Neutrophil (primary cell): ENCODE measurements around the gene LRRC74B.

Source experiments
- H3K27ac ChIP-seq: fragments of 200-600 bp; sonication (generic); 2 replicates; pipeline ENCODE4 v1.5.1; 2016; ENCODE audit warnings: mild to moderate bottlenecking, moderate library complexity
- H3K27me3 ChIP-seq: fragments of 200-600 bp; sonication (generic); 2 replicates; pipeline ENCODE4 v1.6.0; 2016; ENCODE audit warnings: mild to moderate bottlenecking
- H3K36me3 ChIP-seq: fragments of 200-600 bp; sonication (generic); 2 replicates; pipeline ENCODE4 v1.5.1; 2017
- H3K4me1 ChIP-seq, 2 experiments: fragments of 200-600 bp in 1 of 2; sonication (generic) in 1 of 2; 1 replicate in 1 of 2; 2 replicates in 1 of 2; pipeline versions ENCODE4 v1.5.1 to v1.6.1; 2013 to 2016; ENCODE audit warnings: low read depth in 1 of 2, low read length in 1 of 2, mild to moderate bottlenecking in 1 of 2, moderate library complexity in 1 of 2; ENCODE audit not compliant: control insufficient read depth in 1 of 2, insufficient read depth in 1 of 2
- H3K4me3 ChIP-seq, 2 experiments: fragments of 200-600 bp in 1 of 2; sonication (generic) in 1 of 2; 1 replicate in 1 of 2; 2 replicates in 1 of 2; pipeline ENCODE4 v1.5.1; 2013 to 2016; ENCODE audit warnings: low read depth in 1 of 2, low read length in 1 of 2, mild to moderate bottlenecking in 1 of 2, moderate library complexity in 1 of 2
- H3K9me3 ChIP-seq: fragments of 200-600 bp; sonication (generic); 2 replicates; pipeline ENCODE4 v1.5.1; 2016
- CTCF ChIP-seq: fragments of 200-600 bp; sonication (generic); IDR thresholded peaks from 2 replicates; pipeline ENCODE4 v1.5.1; 2016; ENCODE audit warnings: antibody characterized with exemption

The LRRC74B gene

GRCh38 chr22:21025266-21025665, 20.5 kb upstream of the LRRC74B start:
- H3K4me3 ChIP-seq = no peak overlapping the region
- no peak for TF ChIP-seq CTCF

GRCh38 chr22:21025763-21026755, 19.7 kb upstream of the LRRC74B start:
- H3K27ac ChIP-seq = no peak overlapping the region
- TF ChIP-seq CTCF = no peak
- no peaks in the 10 kb centered on the region for H3K4me1 ChIP-seq
- no peaks in the 10 kb centered on the region for H3K36me3 ChIP-seq
- no peak overlapping the region for H3K4me3 ChIP-seq
- peaks cover 18% of the 10 kb centered on the region for H3K27me3 ChIP-seq
- H3K9me3 ChIP-seq = no peaks in the 10 kb centered on the region

More at GRCh38 chr22:21025266-21025665, 20.5 kb upstream of the LRRC74B start:
- Histone ChIP-seq H3K36me3 (no peaks in the 10 kb centered on the region), H3K27me3 (peaks cover 10% of the 10 kb centered on the region), H3K9me3 (no peaks in the 10 kb centered on the region), H3K27ac (no peak overlapping the region), H3K4me1 (no peaks in the 10 kb centered on the region)

GRCh38 chr22:21026783-21027692, 18.7 kb upstream of the LRRC74B start:
- no peaks in the 10 kb centered on the region for H3K9me3 ChIP-seq
- peaks cover 28% of the 10 kb centered on the region for H3K27me3 ChIP-seq
- H3K36me3 ChIP-seq = no peaks in the 10 kb centered on the region
- H3K4me1 ChIP-seq = no peaks in the 10 kb centered on the region
- no peak overlapping the region for H3K4me3 ChIP-seq
- TF ChIP-seq CTCF = no peak
- no peak overlapping the region for H3K27ac ChIP-seq

- Histone ChIP-seq H3K27ac (no peak overlapping the region), H3K36me3 (no peaks in the 10 kb centered on the region), H3K9me3 (no peaks in the 10 kb centered on the region), H3K4me3 (no peak overlapping the region), H3K4me1 (no peaks in the 10 kb centered on the region), H3K27me3 (peaks cover 43% of the 10 kb centered on the region)
- no peak for TF ChIP-seq CTCF
These were observed 17.2 kb upstream of the LRRC74B start for GRCh38 chr22:21028277-21029251.
